ENCODE measurements around the gene EML6.

EML6 gene

DNA sequence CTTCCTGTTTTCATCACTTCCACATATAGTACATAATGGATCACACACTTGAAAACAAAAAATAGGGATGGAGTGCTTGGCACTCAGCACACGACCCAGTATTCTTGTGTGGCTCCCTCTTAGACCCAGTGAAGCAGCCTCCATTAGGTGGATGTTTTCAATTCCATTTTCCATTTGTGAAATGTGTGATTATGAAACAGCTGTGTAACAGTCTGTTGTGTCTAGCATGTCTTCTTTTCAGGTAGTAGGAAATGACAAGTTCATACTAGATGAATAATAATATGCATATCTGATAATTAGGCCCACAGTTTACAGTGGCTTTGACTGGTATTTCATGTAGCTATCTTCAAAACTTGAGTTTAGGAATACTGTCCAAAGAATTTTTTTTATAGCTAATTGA is 35.5 kb downstream of the EML6 start:
- no peak for DNase-seq (ENCODE audit: low spot score)

DNA sequence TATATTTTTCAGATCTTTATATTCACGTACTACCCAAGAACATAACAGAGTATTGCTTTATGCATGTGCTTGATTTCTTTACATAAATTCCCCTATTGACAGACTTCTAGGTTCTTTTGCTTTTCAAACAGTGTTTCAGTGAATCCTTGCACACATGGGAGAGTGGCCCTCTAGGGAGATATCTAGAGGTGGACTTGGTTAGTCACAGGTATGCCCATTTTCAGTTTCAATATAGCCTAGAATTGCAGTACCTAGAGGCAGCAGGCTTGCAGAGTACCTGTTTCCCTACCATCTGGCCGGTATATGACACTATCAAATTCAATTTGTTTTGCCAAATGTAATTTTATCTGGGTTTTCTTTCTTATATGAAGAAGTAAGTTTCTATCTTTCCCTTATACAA is 36.8 kb downstream of the EML6 start:
- no peak for DNase-seq (ENCODE audit: low spot score)

DNA sequence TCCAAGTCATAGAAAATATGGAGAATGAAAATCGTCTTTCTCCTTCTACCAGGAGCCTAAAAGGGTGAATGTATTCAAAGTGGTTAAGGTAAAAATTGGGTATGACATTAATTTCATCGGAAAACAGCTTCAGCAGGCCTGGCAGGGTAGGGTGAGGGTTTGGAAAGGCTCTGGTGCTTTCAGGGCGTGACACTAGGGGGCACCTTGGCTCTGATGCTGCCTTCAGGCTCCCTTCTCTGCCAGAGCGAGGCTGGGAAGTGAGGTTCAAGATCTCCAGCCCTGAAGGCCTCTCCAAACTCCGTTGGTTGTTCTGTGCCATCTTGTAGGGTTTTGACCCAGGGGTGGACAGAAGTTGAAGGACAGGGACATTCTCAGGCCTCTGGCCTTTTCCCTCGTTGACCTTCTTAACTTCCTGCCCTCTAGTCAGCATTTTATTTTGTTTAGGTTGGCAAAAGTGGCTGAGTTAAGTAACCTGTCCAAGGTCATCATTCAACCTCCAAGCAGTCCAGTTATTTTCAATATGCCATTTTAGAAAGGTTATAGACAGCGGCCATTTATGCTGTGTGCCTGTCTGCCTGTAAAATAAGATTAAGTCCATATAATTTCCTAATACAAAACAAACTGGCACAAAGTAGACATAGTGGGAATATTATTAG is 40.3 kb downstream of the EML6 start:
- DNase-seq (ENCODE audit: low spot score), result no peak

DNA sequence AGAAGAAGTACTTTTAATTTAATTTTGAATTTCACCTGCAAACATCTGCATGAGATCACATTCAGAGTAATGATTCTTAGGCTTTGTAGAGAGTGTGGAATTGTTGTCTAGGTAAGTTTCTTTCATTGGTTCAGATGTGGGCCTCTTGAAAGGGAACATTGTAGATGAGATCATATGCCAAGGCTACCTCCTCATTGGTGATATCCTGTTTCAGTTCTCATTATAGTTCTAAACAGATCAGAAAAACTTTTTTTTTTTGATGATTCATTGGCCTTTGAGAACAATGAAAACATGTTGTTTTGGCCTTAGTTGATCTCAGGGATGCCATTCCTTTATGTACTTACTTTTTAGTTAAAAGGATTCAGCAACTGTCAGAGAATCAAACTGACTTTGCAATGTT is 44.5 kb downstream of the EML6 start:
- DNase-seq (ENCODE audit: low spot score), result no peak

DNA sequence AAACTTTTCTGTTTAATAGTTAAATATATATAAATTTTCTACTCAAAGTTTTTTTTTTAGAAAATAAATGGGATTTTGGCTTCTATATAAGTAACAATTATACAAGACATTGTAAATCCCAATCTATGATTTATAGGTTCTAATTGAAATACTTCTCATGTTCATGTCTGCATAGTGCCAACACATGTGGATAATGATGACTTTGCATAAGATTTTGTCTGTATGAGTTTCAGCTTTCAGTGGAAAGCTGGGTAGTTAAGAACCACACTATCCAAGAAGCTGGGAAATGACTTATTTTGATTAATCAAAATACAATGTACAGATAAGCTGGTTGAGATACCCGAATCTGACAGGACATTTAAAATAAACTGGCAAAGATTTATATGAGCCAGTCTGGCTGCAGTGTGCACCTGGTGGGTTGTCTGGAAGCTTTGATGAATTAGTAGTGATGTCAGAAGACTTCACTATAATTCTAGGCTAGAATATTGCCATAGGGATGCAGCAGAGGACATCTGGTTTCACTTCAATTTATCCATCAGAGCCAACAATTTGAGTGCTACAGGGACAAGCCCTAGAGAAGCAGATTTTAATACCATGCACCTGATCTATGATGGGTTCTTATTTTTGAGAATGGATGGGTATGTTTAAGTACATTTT is 45.4 kb downstream of the EML6 start:
- no peak for DNase-seq (ENCODE audit: low spot score)

DNA sequence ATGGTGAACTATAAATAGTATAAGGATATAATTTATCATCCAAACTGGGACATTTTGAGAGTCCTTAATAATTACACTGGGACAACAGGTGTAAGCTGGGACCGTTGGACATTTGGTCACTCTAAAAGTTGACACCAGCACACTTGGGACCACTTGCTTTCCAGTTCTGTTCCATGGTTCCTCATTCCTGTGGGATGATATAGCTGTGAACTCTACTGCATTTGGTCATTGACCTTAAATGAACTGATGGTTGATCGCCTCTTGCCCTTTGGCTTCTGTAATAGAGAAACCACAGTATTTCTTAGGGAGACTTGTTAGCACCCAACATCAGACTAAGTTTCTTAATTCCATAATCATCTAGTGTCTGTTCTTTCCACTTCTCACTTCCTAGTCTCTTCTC is 46.7 kb downstream of the EML6 start:
- no peak for DNase-seq (ENCODE audit: low spot score)

DNA sequence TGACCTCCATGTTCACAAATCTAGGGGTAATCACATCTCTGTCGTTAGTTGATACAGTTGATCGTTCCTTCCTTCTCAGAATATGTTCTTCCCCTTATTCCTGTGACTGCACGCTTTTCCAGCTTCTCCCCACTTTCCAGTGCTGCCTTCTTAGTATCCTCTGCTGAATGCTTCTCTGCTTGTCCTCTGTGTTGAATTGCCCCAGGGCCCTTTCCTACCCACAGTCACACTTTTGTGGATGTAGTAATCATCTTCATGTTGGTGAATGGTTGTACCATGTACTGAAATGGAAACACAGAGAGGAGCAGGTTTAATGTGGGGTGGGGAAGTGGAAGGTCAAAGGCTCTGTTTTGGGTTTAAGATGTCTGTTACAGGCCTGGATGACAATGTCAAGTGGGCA is 47.2 kb downstream of the EML6 start:
- DNase-seq (ENCODE audit: low spot score), result no peak

DNA sequence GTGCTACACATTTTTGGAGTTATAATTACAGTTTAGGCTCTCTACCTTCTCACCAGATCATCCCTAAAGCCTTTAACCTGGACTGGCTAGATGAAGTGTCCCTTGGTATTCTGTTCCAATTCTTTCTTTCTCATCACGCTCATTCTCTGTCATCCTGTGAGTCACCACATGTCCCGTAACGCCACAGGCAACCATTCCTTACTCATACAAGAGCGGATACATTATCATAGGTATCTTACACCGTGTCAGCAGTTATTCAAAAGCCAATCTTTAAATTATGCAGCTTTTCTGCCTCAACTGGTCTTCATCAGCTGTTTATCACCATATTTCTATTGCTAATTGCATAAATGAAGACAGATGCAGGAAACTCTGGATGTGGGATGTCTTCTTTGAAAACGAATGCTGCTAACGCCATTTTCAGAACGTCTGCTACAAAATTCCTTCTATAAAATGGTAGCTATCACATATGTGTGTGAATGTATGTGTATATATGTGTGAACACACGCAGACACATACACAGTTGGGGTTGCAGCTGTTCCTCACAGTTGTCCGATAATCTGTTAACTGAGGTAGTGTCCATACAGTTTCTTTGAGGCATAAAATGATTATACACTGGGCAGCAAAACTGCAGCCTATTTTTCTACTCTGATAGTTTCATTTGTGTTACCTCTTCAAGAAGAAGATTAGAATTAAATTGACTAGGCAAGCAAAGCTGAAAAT is 47.9 kb downstream of the EML6 start:
- DNase-seq (ENCODE audit: low spot score), result no peak

DNA sequence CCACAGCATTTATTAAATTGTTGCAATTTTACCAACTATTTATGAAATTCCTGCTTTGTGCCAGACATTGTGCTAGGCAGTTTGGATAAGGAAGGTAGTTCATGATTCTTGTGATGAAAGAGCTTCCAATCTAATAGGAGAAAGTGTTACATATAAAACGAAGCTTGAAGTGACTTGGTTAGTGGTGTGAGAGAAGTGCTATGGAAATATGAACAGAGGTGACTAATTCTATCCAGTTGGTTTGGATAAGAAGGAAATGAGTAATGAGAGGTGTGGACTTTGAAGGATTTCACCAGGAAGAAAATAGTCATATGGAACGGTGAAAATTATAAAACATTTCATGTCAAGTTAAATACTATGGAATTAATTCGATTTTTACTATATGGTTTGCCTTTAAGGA is 48.6 kb downstream of the EML6 start:
- DNase-seq (ENCODE audit: low spot score), result no peak

DNA sequence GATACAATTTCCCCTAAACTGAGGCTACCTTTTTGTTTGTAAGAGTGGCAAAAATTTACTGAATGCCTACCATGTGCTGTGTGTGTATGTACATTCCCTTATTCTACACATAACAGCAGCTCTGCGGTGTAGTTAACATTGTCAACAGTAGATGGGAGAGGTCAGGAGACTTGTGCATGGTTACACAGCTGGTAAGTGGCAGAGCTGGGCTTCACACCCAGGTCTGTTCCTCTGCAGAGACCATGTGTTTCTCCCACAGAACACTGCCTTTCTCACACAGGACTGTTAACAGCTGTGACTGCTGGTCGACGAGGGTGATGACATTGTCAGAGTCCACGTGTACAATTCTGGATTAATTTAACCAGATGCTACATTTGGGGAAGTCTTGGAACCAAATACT is 49.1 kb downstream of the EML6 start:
- no peak for DNase-seq (ENCODE audit: low spot score)

DNA sequence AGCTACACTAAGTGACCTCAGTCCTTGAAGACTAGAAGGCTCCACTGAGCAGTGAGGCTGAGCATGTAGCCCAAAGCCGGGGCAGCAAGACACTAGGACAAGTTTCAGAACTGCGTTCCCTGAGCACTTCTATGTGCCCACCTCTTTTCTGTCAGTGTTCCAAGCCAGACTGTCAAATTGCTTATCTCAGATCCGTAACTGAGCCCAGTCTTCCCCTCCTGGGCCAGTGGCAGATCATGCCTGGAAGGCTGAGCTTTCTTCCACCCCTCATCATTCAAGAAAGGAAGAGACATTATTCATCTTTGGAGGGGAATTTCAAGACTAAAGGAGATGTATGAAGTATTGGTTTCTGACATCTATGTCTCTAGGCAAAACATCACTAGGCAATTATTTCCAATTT is 49.8 kb downstream of the EML6 start:
- no peak for DNase-seq (ENCODE audit: low spot score)

DNA sequence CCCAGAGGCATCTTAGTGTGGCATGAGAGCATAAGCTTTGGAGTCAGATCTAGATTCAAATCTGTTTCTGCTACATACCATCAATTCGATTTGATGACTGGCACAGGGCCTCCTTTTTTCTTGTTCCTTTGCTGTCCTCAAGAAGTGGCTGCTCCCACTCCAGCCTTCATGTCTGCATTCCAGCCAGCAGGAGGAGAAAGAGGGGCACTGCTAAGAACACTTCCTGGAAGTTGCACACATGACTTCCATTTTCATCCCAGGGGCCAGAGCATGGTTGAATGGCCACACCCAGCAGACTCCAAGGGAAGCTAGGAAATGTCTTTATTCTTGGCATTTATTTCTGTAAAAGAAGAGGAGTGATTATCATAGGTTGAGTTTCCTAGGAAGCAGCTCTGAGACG is 50.4 kb downstream of the EML6 start:
- DNase-seq (ENCODE audit: low spot score), result no peak

DNA sequence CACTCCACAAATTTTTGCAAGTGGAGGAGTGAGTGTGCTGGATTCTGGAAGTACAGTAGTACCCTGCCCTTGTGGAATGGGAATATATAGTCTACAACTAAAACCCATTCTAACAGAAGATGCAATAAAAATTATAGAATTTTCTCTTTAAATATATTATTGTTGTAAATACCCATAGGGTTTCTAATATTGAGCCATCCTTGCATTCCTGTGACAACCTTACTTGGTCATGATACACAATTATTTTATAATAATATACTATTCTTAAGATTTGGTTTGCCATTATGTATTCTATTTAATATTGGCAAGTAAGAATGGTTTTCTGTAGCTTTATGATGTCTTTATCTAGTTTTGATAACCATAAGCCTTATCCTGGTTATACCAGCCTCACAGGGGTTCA is 52.2 kb downstream of the EML6 start:
- DNase-seq (ENCODE audit: low spot score), result no peak

DNA sequence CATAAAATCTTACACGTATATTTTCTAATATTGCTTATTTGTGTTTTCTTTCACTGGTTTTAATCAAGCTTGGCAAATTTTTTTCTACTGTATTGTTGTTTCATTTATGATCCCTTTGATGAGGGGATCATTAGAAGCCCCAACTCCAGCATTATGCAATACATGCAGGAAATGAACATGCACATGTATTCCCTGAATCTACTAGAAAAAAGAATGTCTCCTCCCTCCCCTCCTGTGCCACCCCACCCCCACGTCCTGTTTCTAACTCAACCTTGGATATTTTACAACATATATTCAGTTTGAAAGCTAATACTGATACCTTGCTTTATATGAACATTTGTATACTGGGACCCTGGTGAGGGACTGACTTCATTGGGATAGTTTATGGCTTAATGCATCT is 53.0 kb downstream of the EML6 start:
- no peak for DNase-seq (ENCODE audit: low spot score)

DNA sequence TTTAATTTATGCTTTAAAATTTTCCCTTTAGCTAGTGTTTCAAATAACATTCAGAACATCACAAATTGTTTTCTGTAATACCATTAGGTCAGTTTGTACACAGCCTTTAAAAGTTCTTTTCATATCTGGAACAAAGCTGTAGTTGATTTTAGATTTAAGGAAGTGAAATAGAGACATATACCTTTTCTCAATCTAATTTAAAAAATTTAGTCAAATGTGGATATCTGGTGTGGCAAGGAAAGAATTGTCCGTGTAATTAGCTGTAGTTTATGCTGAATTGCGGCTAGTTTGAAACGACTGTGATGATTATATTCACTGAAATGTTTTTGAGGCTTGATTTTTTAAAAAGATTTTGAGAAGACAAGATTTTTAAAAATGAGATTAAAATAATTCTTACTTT is 59.9 kb downstream of the EML6 start:
- DNase-seq (ENCODE audit: low spot score), result no peak

DNA sequence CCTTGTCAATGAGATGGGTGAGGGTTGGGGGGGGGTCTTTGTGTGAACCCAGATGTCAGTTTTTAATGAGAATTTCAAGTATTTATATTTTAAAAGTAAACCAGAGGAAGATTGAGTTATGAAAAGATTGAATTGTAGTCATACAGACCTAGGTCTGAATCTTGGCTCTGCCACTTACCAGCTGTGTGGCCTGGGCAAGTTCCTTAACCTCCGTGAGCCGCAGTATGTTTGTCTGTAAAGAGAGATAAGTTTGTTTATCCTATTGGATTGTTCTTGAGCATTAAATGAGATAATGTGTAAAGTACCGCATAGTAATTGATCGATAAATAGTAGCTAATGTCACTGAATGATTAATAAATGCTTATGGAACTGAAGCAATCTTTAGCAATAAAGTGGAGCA is 63.8 kb downstream of the EML6 start:
- no peak for DNase-seq (ENCODE audit: low spot score)

DNA sequence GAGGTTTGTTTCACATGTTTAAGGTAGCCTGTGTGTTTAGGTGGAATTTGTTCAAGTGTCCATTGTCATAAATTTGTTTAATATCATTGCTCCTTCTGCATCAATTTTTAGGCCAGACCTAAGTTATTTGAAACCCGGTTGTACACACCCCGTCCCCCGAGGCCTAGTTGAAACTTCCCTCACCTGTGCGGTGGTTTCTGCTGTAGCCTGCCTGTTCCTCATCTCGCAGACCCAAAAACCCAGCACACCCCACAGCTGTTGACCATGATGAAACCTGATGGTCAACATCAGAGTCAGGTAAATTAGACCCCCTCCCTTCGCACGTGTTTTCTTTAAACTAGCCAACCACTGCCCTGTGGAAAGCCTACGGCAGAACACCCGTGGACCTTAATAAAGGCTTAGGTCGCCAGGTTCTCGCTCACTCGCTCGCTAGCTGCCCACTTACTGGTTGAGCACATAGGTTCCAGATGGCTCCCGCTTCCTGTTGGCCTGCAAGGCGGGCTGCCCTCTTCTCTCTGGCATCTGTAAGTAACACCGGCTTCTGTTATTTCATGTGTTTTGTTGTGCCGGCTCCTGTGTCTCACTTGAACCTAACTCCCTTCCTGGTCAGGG is 64.4 kb downstream of the EML6 start:
- DNase-seq (ENCODE audit: low spot score), result no peak

DNA sequence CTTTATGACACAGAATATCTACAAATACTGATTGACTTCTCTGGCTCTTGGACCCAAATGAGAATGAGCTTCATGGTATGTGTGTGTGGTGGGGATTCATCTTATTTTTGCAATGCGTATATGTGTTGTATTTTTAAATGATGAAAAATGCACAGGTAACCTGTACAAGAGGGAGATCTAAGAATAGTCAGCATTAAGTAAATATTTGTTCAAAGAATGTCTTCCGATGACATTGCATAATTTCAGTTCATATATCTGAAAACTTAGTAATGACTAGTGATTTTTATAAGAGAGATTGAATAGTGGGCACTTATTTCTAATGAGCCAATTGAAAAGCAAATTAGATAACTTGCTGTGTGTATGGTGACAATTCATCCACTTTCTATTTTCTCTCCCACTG is 66.4 kb downstream of the EML6 start:
- DNase-seq (ENCODE audit: low spot score), result no peak

DNA sequence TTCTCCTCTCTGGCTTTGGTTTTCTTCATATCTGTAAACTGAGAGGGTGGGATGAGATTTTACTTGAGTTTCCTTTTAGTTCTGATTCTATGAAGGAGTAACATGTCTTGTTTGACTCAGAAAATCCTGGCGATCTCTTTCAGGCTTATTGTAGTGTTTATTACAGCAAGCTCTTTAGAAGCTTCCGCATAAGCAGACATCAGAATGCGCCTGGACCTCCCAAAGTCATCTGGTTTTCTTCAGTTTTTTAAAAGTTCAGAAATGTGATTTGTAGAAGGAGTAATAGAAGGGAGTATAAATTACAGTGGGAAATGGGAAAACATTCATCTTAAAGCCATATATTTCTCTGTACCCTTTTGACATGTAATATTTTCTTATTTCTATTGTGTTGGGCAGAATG is 68.4 kb downstream of the EML6 start:
- DNase-seq (ENCODE audit: low spot score), result no peak

DNA sequence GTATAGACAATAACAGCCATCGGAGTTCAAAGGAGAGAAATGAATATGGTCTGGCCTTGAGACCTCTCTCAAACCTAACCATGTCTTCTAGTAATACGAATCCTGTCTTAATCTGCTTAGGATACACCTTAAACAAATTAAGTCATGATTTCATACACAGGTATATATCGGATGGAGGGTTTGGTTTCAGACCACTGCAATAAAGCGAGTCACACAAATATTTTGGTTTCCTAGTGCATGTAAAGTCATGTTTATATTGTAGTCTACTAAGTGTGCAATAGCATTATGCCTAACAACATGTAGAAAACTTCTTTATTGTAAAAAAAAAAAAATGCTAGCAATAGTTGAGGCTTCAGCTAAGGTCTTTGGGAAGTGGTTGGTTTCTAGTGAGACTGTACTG is 73.8 kb downstream of the EML6 start:
- no peak for DNase-seq (ENCODE audit: low spot score)

DNA sequence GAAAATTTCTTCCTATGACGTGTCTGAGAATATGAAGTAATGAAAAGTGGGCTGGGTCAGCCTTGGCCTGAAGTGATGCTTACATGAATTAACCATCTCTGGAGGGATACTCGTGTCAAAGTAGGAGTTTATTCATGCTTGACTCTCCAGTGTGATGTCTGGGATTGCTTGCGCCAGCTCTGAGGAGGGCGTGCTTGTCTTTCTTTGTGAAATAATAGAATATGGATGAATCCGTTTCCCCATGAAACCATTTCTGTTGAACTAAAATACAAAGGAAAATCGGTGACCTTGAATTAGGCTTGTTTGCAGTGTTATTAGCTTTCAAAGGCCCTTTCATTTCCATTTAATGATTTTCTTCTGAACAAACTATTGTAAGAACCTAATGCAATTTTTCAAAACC is 77.9 kb downstream of the EML6 start:
- DNase-seq (ENCODE audit: low spot score), result no peak

DNA sequence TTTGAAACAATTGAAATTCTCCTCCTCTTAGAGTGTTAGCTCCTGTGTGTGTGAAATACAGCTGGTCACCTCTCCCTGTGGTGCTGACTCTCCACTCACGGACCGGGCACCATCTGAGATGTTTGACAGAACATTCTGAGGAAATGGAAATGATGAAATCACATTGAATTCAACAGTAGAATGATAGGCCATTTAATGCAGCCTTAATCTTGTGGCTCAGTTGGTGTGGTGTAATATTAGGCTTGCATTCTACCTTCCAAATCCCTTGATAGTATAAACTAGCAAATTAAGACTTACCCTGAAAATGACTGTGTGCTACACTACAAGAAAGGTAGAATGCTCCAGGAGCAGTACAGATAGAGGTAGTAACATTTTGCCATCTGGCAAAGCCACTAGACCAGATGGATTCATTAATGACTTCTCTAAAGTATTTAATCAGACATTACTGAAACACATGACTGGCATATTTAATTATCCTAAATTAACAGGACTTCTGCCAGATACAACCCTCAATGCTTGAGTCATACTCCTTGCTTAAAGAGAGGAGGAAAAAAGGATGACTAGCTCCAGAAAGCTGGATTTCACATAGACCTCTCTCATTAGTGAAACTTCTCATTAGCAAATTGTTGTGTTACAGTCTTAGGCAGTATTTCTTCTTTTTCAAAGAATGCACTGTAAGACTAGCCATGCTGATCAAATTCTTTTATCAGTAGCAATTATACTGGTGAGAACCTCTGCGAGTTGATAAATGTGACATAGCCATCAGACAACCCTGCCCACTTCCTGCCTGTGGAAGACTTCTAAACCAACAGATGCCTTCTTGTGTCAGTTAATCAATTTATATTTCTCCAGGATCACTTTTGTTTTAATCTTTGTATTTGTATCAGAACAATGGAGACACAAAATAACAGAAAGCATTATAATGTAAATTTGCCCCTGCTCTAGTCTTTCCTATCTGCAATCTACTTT is 80.6 kb downstream of the EML6 start:
- no peak for DNase-seq (ENCODE audit: low spot score)

Data from CD4-positive, alpha-beta T cell treated with Interleukin-15 for 4 hours (primary cell).